Measurements from ENCODE around the gene BMAL2.

DNA sequence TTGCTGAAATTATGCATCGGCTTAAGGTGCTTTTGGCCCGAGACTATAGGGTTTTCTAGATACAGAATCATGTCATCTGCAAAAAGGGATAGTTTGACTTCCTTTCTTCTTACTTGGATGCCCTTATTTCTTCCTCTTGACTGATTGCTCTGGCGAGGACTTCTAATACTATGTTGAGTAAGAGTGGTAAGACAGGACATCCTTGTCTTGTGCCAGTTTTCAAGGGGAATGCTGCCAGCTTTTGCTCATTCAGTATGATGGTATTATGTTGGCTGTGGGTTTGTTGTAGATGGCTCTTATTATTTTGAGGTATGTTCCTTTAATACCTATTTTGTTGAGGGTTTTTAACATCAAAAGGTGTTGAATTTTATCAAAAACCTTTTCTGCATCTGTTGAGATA lies 8.3 kb downstream of the BMAL2 start:
- TF ChIP-seq POLR2A (IDR thresholded peaks at IDR 0.05) = no peak
- TF ChIP-seq, protein P1, sequence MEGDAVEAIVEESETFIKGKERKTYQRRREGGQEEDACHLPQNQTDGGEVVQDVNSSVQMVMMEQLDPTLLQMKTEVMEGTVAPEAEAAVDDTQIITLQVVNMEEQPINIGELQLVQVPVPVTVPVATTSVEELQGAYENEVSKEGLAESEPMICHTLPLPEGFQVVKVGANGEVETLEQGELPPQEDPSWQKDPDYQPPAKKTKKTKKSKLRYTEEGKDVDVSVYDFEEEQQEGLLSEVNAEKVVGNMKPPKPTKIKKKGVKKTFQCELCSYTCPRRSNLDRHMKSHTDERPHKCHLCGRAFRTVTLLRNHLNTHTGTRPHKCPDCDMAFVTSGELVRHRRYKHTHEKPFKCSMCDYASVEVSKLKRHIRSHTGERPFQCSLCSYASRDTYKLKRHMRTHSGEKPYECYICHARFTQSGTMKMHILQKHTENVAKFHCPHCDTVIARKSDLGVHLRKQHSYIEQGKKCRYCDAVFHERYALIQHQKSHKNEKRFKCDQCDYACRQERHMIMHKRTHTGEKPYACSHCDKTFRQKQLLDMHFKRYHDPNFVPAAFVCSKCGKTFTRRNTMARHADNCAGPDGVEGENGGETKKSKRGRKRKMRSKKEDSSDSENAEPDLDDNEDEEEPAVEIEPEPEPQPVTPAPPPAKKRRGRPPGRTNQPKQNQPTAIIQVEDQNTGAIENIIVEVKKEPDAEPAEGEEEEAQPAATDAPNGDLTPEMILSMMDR (IDR thresholded peaks at IDR 0.05 in 4 of 5, conservative IDR thresholded peaks at IDR 0.05 in 1 of 5) = no peak

Data from gastrocnemius medialis (tissue), 4 donors.